ENCODE data around the gene GPR50. TPM values are rescaled to one million over a fixed set of nuclear protein-coding genes. Genes with fewer than 3 reads are reported as not detected.

GPR50 gene
- 1.7 TPM for polyA plus RNA-seq (2013, experiment 1 of 2)
- polyA plus RNA-seq (2013, experiment 2 of 2), result 1.8 TPM

DNA sequence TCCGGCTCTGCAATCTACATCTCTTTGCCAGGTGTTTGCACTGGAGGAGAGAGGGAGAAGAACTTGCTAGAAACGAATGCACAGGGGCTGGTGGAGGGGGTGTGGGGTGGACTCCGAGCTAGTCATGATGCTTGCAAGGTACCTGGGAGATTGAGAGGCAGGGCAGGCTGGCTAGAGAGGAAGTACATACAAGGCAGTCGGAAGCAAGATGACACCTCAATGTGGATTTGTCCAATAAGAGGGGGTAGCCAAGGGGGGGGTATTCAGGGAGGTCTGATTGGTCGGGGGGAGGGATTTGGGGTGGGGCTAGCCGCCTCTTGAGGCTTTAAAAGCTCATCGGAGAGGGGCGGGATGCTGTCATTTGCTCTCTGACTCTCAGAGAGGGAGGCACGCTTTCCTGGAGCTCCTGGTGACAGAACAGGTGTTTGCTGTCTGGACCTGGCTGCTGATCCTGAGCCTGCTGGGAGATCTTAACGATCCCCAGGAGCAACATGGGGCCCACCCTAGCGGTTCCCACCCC lies at the start of gene GPR50:
Gene GPR50 (plus strand): TSS at position 354 of the 520 bp plus-strand sequence. CDS start 138 bp downstream, at position 492.
- peak; percentile 40 for DNase-seq
- Histone ChIP-seq H3K4me2 (ENCODE audit: low read length) (no peak within 1 kb of the TSS), H3K18ac (ENCODE audit: low read length) (peak within 1 kb of the TSS; percentile 46), H4K8ac (ENCODE audit: low read depth, low read length) (no peak within 1 kb of the TSS), H3K36me3 (ENCODE audit: control insufficient read depth, insufficient read depth, low read length) (no peaks in the 10 kb centered on the region), H2BK15ac (replicated peaks; ENCODE audit: low read depth) (no peak within 1 kb of the TSS), H3K23ac (ENCODE audit: low read length) (no peak within 1 kb of the TSS), H3K27me3 (ENCODE audit: insufficient read depth, low read length, poor library complexity) (peaks cover 7% of the 10 kb centered on the region), H4K5ac (ENCODE audit: low read length) (no peak within 1 kb of the TSS), H3K4me3 (ENCODE audit: low read length) (no peak within 1 kb of the TSS), H3K4ac (ENCODE audit: low read depth, low read length) (no peak within 1 kb of the TSS), H3K79me2 (ENCODE audit: control insufficient read depth, insufficient read depth, low read length) (no peaks in the 10 kb centered on the region), H2BK5ac (ENCODE audit: low read length) (no peak within 1 kb of the TSS), H3K56ac (ENCODE audit: low read length) (peak within 1 kb of the TSS; percentile 60), H2BK120ac (ENCODE audit: low read depth, low read length) (no peak within 1 kb of the TSS), H3K9ac (ENCODE audit: low read length) (peak within 1 kb of the TSS; percentile 54), H3K79me1 (ENCODE audit: low read length) (no peaks in the 10 kb centered on the region), H2AK5ac (ENCODE audit: low read length) (no peak within 1 kb of the TSS), H3K27ac (ENCODE audit: low read depth, low read length) (no peak within 1 kb of the TSS), H3K4me1 (ENCODE audit: control insufficient read depth, low read depth, low read length) (no peaks in the 10 kb centered on the region)
- WGBS (ENCODE audit: extremely low coverage, insufficient coverage, low lambda C conversion rate), result no CpG with 5 or more reads among the region's 11 CpGs

DNA sequence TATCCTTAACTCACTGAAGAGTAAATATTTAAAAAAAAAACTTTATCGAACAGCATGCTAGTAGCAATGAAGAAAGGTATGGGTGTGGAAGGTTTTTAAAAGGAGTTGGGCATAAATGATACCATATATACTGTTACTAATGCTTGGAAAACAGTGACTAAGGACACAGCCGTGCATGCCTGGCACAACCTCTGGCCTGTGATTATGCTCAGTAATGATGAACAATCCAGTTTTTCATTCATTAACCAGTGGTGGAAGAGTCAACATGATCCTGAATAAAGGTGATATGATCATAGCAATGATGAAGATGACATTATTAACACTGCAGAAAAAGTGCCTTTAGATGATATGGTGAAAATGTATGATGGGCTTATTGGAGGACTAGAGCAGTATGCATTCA lies 43.9 kb upstream of the GPR50 start:
- Histone ChIP-seq H3K36me3 (ENCODE audit: control insufficient read depth, insufficient read depth, low read length) (no peaks in the 10 kb centered on the region), H3K79me2 (ENCODE audit: control insufficient read depth, insufficient read depth, low read length) (no peaks in the 10 kb centered on the region), H2BK120ac (ENCODE audit: low read depth, low read length) (no peak overlapping the region), H3K56ac (ENCODE audit: low read length) (no peak overlapping the region), H3K27ac (ENCODE audit: low read depth, low read length) (no peak overlapping the region), H3K27me3 (ENCODE audit: insufficient read depth, low read length, poor library complexity) (no peaks in the 10 kb centered on the region), H3K4me3 (ENCODE audit: low read length) (no peak overlapping the region), H3K4ac (ENCODE audit: low read depth, low read length) (no peak overlapping the region), H2AK5ac (ENCODE audit: low read length) (no peak overlapping the region), H3K4me1 (ENCODE audit: control insufficient read depth, low read depth, low read length) (no peaks in the 10 kb centered on the region), H2BK15ac (replicated peaks; ENCODE audit: low read depth) (no peak overlapping the region), H3K23ac (ENCODE audit: low read length) (no peak overlapping the region), H3K9ac (ENCODE audit: low read length) (no peak overlapping the region), H4K8ac (ENCODE audit: low read depth, low read length) (no peak overlapping the region), H3K4me2 (ENCODE audit: low read length) (no peak overlapping the region), H4K5ac (ENCODE audit: low read length) (no peak overlapping the region), H2BK5ac (ENCODE audit: low read length) (no peak overlapping the region), H3K18ac (ENCODE audit: low read length) (no peak overlapping the region), H3K79me1 (ENCODE audit: low read length) (no peaks in the 10 kb centered on the region)
- WGBS (ENCODE audit: extremely low coverage, insufficient coverage, low lambda C conversion rate), result no CpG with 5 or more reads among the region's 2 CpGs
- DNase-seq, result no peak

DNA sequence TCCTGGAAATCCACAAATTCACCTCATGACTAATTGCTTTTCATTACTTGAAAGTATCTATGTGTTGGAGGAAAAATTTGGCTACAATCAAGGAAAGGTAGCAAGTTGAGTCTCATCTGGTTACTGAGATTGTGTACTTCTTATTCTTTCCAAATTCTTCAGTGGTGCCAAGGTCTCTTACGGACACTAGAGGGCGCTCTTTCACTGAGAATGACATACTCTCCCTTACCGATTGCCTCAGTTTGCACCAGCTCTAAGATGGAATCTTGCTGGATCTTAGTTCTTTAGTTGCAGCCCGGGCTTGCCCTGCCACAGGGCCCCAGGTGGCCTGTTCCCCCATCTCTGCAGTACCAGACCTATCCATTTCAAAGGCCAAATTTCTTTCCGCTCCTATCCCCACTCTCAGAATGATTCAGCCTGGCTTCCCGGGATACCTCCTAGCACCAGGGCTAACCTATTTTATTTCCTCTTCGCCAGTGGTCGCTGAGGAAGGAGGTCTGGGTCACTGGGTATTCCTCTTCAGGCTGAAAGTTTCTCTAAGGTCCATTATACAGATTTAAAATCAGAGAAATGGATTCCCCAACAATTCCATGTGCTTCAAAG lies 24.6 kb upstream of the GPR50 start:
- Histone ChIP-seq H4K5ac (ENCODE audit: low read length) (no peak overlapping the region), H3K36me3 (ENCODE audit: control insufficient read depth, insufficient read depth, low read length) (no peaks in the 10 kb centered on the region), H3K4me3 (ENCODE audit: low read length) (no peak overlapping the region), H3K23ac (ENCODE audit: low read length) (no peak overlapping the region), H2BK5ac (ENCODE audit: low read length) (no peak overlapping the region), H3K27me3 (ENCODE audit: insufficient read depth, low read length, poor library complexity) (no peaks in the 10 kb centered on the region), H2AK5ac (ENCODE audit: low read length) (no peak overlapping the region), H3K27ac (ENCODE audit: low read depth, low read length) (no peak overlapping the region), H3K18ac (ENCODE audit: low read length) (no peak overlapping the region), H3K56ac (ENCODE audit: low read length) (no peak overlapping the region), H3K79me2 (ENCODE audit: control insufficient read depth, insufficient read depth, low read length) (no peaks in the 10 kb centered on the region), H2BK15ac (replicated peaks; ENCODE audit: low read depth) (no peak overlapping the region), H3K9ac (ENCODE audit: low read length) (no peak overlapping the region), H3K79me1 (ENCODE audit: low read length) (no peaks in the 10 kb centered on the region), H2BK120ac (ENCODE audit: low read depth, low read length) (no peak overlapping the region), H3K4me1 (ENCODE audit: control insufficient read depth, low read depth, low read length) (no peaks in the 10 kb centered on the region), H3K4ac (ENCODE audit: low read depth, low read length) (no peak overlapping the region), H3K4me2 (ENCODE audit: low read length) (no peak overlapping the region), H4K8ac (ENCODE audit: low read depth, low read length) (no peak overlapping the region)
- peak; percentile 51 for DNase-seq
- WGBS (ENCODE audit: extremely low coverage, insufficient coverage, low lambda C conversion rate), result no CpG with 5 or more reads among the region's 8 CpGs

DNA sequence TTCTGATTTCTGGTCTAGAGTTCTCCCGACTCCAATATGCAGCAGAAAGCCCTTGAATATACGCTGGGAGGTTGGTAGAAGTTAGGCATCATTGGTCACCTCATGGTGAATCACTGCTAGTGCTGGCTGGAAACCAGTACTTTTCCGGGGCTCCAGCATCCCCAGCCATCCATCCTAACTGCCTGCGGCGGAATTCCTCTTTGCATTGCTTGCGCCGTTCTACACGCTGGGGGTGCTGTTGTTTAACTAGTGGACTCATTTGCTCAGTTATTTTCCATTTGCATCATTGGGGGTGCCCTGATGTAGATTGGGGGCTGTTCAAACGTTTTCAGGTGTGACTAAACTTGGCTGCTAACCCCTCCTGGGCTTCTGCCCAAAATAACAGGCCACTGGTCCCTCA lies 23.3 kb upstream of the GPR50 start:
- Histone ChIP-seq H3K4me1 (ENCODE audit: control insufficient read depth, low read depth, low read length) (no peaks in the 10 kb centered on the region), H3K4me3 (ENCODE audit: low read length) (no peak overlapping the region), H3K79me1 (ENCODE audit: low read length) (no peaks in the 10 kb centered on the region), H3K9ac (ENCODE audit: low read length) (no peak overlapping the region), H3K23ac (ENCODE audit: low read length) (no peak overlapping the region), H4K5ac (ENCODE audit: low read length) (no peak overlapping the region), H3K56ac (ENCODE audit: low read length) (no peak overlapping the region), H3K4me2 (ENCODE audit: low read length) (no peak overlapping the region), H2BK15ac (replicated peaks; ENCODE audit: low read depth) (no peak overlapping the region), H3K36me3 (ENCODE audit: control insufficient read depth, insufficient read depth, low read length) (no peaks in the 10 kb centered on the region), H3K79me2 (ENCODE audit: control insufficient read depth, insufficient read depth, low read length) (no peaks in the 10 kb centered on the region), H3K4ac (ENCODE audit: low read depth, low read length) (no peak overlapping the region), H2BK5ac (ENCODE audit: low read length) (no peak overlapping the region), H3K18ac (ENCODE audit: low read length) (no peak overlapping the region), H3K27me3 (ENCODE audit: insufficient read depth, low read length, poor library complexity) (no peaks in the 10 kb centered on the region), H3K27ac (ENCODE audit: low read depth, low read length) (no peak overlapping the region), H2AK5ac (ENCODE audit: low read length) (no peak overlapping the region), H4K8ac (ENCODE audit: low read depth, low read length) (no peak overlapping the region), H2BK120ac (ENCODE audit: low read depth, low read length) (no peak overlapping the region)
- no CpG with 5 or more reads among the region's 9 CpGs for WGBS (ENCODE audit: extremely low coverage, insufficient coverage, low lambda C conversion rate)
- peak; percentile 78 for DNase-seq

DNA sequence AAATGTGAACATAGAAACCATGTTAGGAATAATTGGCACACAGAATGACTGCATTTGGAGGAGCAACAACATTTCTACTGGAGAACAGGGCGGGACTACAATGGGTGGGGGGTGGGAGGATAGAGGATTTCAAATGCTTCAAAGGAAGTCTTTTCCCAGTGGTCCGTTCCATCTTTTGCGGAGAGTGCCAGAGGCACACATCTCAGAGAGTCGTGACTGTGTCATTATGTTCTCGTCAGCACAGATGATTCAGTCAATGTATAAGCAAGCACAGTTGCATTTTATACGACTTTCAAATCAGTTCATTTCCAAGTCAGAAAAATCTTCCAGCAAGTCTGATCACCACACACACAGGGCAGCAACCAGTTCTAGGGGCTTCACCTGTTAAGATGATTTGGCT lies 22.7 kb upstream of the GPR50 start:
- Histone ChIP-seq H2BK15ac (replicated peaks; ENCODE audit: low read depth) (no peak overlapping the region), H2BK120ac (ENCODE audit: low read depth, low read length) (no peak overlapping the region), H3K36me3 (ENCODE audit: control insufficient read depth, insufficient read depth, low read length) (no peaks in the 10 kb centered on the region), H3K9ac (ENCODE audit: low read length) (no peak overlapping the region), H4K8ac (ENCODE audit: low read depth, low read length) (no peak overlapping the region), H3K4me1 (ENCODE audit: control insufficient read depth, low read depth, low read length) (no peaks in the 10 kb centered on the region), H3K27ac (ENCODE audit: low read depth, low read length) (no peak overlapping the region), H3K4me2 (ENCODE audit: low read length) (no peak overlapping the region), H3K27me3 (ENCODE audit: insufficient read depth, low read length, poor library complexity) (no peaks in the 10 kb centered on the region), H3K79me1 (ENCODE audit: low read length) (no peaks in the 10 kb centered on the region), H2AK5ac (ENCODE audit: low read length) (no peak overlapping the region), H3K4me3 (ENCODE audit: low read length) (no peak overlapping the region), H3K23ac (ENCODE audit: low read length) (no peak overlapping the region), H4K5ac (ENCODE audit: low read length) (no peak overlapping the region), H3K18ac (ENCODE audit: low read length) (no peak overlapping the region), H3K56ac (ENCODE audit: low read length) (no peak overlapping the region), H2BK5ac (ENCODE audit: low read length) (no peak overlapping the region), H3K79me2 (ENCODE audit: control insufficient read depth, insufficient read depth, low read length) (no peaks in the 10 kb centered on the region), H3K4ac (ENCODE audit: low read depth, low read length) (no peak overlapping the region)
- no peak for DNase-seq
- no CpG with 5 or more reads among the region's 6 CpGs for WGBS (ENCODE audit: extremely low coverage, insufficient coverage, low lambda C conversion rate)

DNA sequence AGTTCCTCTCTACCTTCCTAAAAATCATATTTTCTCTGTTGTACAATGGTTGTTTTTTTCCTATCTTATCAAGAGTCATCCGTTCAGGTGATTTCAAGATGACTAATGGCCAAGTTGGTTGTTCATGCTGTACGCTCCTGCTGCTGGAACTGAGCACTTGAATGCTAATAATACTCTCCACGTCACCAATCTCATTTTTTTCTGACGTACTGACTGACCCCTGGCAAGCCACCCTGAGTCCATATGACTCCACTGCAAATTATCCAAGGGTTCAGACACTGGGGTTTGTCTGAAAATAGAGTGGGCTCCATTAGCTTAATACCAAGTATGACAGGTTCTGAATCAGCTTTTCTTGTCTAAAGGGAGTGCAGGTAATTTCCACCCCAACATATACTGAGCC lies 21.1 kb upstream of the GPR50 start:
- DNase-seq, result no peak
- H3K56ac ChIP-seq (ENCODE audit: low read length), result no peak overlapping the region
- no peak overlapping the region for H2BK5ac ChIP-seq (ENCODE audit: low read length)
- no peaks in the 10 kb centered on the region for H3K4me1 ChIP-seq (ENCODE audit: control insufficient read depth, low read depth, low read length)
- no peak overlapping the region for H2BK15ac ChIP-seq (replicated peaks; ENCODE audit: low read depth)
- H4K8ac ChIP-seq (ENCODE audit: low read depth, low read length), result no peak overlapping the region
- no peaks in the 10 kb centered on the region for H3K79me1 ChIP-seq (ENCODE audit: low read length)
- no peak overlapping the region for H2BK120ac ChIP-seq (ENCODE audit: low read depth, low read length)
- H3K27ac ChIP-seq (ENCODE audit: low read depth, low read length), result no peak overlapping the region
- no peaks in the 10 kb centered on the region for H3K36me3 ChIP-seq (ENCODE audit: control insufficient read depth, insufficient read depth, low read length)
- no peak overlapping the region for H3K9ac ChIP-seq (ENCODE audit: low read length)
- H3K18ac ChIP-seq (ENCODE audit: low read length), result no peak overlapping the region
- H3K4me3 ChIP-seq (ENCODE audit: low read length), result no peak overlapping the region
- no peaks in the 10 kb centered on the region for H3K79me2 ChIP-seq (ENCODE audit: control insufficient read depth, insufficient read depth, low read length)
- H2AK5ac ChIP-seq (ENCODE audit: low read length), result no peak overlapping the region
- no CpG with 5 or more reads among the region's 4 CpGs for WGBS (ENCODE audit: extremely low coverage, insufficient coverage, low lambda C conversion rate)
- no peak overlapping the region for H3K4ac ChIP-seq (ENCODE audit: low read depth, low read length)
- no peaks in the 10 kb centered on the region for H3K27me3 ChIP-seq (ENCODE audit: insufficient read depth, low read length, poor library complexity)
- H3K23ac ChIP-seq (ENCODE audit: low read length), result no peak overlapping the region
- no peak overlapping the region for H4K5ac ChIP-seq (ENCODE audit: low read length)
- H3K4me2 ChIP-seq (ENCODE audit: low read length), result no peak overlapping the region
